ENCODE measurements around the gene DEPDC5. TPM values are rescaled to one million over a fixed set of nuclear protein-coding genes. Genes with fewer than 3 reads are reported as not detected.
"Not testable (repeated sequence)": the region's sequence is repeated elsewhere in the genome, so short reads cannot be mapped to it uniquely, and the experiment has no call there.

Gene DEPDC5
- total RNA-seq, 1 experiment from 2014 or later = 40.2 TPM

DNA sequence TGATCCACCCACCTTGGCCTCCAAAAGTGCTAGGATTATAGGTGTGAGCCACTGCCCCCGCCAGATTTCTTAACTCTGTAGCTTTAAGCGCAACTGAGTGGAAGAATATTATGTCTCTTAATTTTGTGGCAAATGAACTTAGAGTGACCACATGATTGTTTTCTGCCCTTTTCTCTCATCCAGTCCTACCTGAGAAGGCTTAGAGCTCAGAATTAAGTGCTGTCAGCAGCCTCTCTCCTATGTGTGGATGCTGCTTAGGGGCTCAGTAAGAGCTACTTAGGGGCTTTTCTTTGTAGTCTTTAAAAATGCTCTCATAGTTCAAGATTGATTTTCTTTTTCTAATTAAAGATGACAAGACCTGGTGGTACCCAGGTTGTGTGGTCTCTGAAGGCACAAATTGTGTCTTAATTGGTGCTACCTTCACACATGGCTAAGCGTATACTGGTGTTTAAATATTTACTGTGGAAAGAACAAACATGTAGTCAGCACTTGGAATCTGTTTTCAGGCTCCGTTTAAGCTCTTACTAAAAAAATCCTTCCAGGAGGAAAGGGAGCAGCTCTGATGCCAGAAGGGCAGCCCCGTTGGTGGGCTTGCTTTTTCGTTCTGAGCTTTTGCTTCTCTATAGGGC lies 59.3 kb downstream of the DEPDC5 start:
- no peaks in the 10 kb centered on the region for H3K27me3 ChIP-seq (ENCODE audit: low read length)
- no peak overlapping the region for H3K4me2 ChIP-seq (ENCODE audit: low read depth, low read length, poor library complexity, severe bottlenecking)
- H4K20me1 ChIP-seq (ENCODE audit: insufficient read depth, low read depth, low read length) = no peaks in the 10 kb centered on the region
- H3K9me3 ChIP-seq (ENCODE audit: low read length) = no peaks in the 10 kb centered on the region
- H3K9ac ChIP-seq (ENCODE audit: low read length) = no peak overlapping the region
- H3K27ac ChIP-seq (ENCODE audit: low read length) = no peak overlapping the region
- H3K4me3 ChIP-seq (ENCODE audit: low read length) = no peak overlapping the region
- no peaks in the 10 kb centered on the region for H3K4me1 ChIP-seq (ENCODE audit: low read length)
- peaks cover 36% of the 10 kb centered on the region for H3K36me3 ChIP-seq (ENCODE audit: insufficient read depth, low read length)
- H3K9me2 ChIP-seq (replicated peaks; ENCODE audit: insufficient read depth, low read length) = no peaks in the 10 kb centered on the region
- DNase-seq = no peak
- H2AFZ ChIP-seq (ENCODE audit: low read length) = no peak overlapping the region
- no peaks in the 10 kb centered on the region for H3K79me2 ChIP-seq (ENCODE audit: low read length)

DNA sequence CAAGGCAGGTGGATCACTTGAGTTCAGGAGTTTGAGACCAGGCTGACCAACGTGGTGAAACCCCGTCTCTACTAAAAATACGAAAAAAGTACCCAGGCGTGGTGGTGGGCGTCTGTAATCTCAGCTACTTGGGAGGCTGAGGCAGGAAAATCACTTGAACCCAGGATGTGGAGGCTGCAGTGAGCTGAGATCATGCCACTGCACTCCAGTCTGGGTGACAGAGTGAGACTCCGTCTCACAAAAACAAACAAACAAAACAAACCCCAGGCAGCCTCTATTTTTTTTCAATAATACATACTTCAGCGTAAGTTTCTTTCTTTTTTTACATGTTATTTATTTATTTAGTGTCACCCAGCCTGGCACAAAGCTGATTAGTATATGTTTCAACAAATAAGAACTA lies 60.1 kb downstream of the DEPDC5 start:
- H3K4me3 ChIP-seq (ENCODE audit: low read length); H2AFZ ChIP-seq (ENCODE audit: low read length); H3K9ac ChIP-seq (ENCODE audit: low read length); DNase-seq; H3K9me3 ChIP-seq (ENCODE audit: low read length); H3K27me3 ChIP-seq (ENCODE audit: low read length); H3K9me2 ChIP-seq (replicated peaks; ENCODE audit: insufficient read depth, low read length); H3K27ac ChIP-seq (ENCODE audit: low read length); H3K4me1 ChIP-seq (ENCODE audit: low read length); H3K79me2 ChIP-seq (ENCODE audit: low read length); H4K20me1 ChIP-seq (ENCODE audit: insufficient read depth, low read depth, low read length); H3K4me2 ChIP-seq (ENCODE audit: low read depth, low read length, poor library complexity, severe bottlenecking): not testable (repeated sequence)
- H3K36me3 ChIP-seq (ENCODE audit: insufficient read depth, low read length) = peaks cover 44% of the 10 kb centered on the region

DNA sequence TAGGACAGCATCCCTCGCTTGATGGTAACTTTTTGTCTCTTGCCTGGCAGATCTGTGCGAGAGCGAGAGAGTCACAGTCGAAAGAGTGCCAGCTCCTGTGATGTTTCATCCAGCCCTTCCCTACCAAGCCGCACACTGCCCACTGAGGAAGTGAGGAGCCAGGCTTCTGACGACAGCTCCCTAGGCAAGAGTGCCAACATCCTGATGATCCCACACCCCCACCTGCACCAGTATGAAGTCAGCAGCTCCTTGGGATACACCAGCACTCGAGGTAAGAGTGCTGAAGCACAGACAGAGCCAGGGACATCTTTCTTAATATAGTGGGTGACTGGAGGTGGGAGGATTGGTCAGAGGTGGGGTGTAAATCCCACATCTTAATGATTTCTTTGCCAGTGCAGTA lies 61.1 kb downstream of the DEPDC5 start:
- no peak overlapping the region for H2AFZ ChIP-seq (ENCODE audit: low read length)
- H3K27ac ChIP-seq (ENCODE audit: low read length) = no peak overlapping the region
- H3K9ac ChIP-seq (ENCODE audit: low read length) = no peak overlapping the region
- no peak overlapping the region for H3K4me3 ChIP-seq (ENCODE audit: low read length)
- no peak for DNase-seq
- peaks cover 46% of the 10 kb centered on the region for H3K36me3 ChIP-seq (ENCODE audit: insufficient read depth, low read length)
- no peak overlapping the region for H3K4me2 ChIP-seq (ENCODE audit: low read depth, low read length, poor library complexity, severe bottlenecking)
- no peaks in the 10 kb centered on the region for H3K9me3 ChIP-seq (ENCODE audit: low read length)
- H4K20me1 ChIP-seq (ENCODE audit: insufficient read depth, low read depth, low read length) = no peaks in the 10 kb centered on the region
- no peaks in the 10 kb centered on the region for H3K9me2 ChIP-seq (replicated peaks; ENCODE audit: insufficient read depth, low read length)
- no peaks in the 10 kb centered on the region for H3K79me2 ChIP-seq (ENCODE audit: low read length)
- no peaks in the 10 kb centered on the region for H3K4me1 ChIP-seq (ENCODE audit: low read length)
- H3K27me3 ChIP-seq (ENCODE audit: low read length) = no peaks in the 10 kb centered on the region

DNA sequence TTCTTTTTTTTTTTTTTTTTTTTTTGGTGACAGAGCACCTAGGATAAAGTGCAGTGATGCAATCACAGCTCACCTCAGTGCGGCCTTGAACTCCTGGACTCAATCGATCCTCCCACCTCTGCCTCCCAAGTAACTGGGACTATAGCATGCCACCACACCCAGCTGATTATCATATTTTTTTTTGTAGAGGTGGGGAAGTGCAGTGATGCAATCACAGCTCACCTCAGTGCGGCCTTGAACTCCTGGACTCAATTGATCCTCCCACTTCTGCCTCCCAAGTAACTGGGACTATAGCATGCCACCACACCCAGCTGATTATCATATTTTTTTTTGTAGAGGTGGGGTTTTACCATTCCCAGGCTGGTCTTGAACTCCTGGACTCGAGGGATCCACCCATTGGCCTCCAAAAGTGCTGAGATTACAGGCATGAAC lies 61.6 kb downstream of the DEPDC5 start:
- H3K9me3 ChIP-seq (ENCODE audit: low read length); H3K9me2 ChIP-seq (replicated peaks; ENCODE audit: insufficient read depth, low read length); H3K4me2 ChIP-seq (ENCODE audit: low read depth, low read length, poor library complexity, severe bottlenecking); H3K4me3 ChIP-seq (ENCODE audit: low read length); H2AFZ ChIP-seq (ENCODE audit: low read length); H3K4me1 ChIP-seq (ENCODE audit: low read length); H3K27ac ChIP-seq (ENCODE audit: low read length); DNase-seq; H3K27me3 ChIP-seq (ENCODE audit: low read length); H4K20me1 ChIP-seq (ENCODE audit: insufficient read depth, low read depth, low read length); H3K79me2 ChIP-seq (ENCODE audit: low read length); H3K9ac ChIP-seq (ENCODE audit: low read length): not testable (repeated sequence)
- peaks cover 43% of the 10 kb centered on the region for H3K36me3 ChIP-seq (ENCODE audit: insufficient read depth, low read length)

DNA sequence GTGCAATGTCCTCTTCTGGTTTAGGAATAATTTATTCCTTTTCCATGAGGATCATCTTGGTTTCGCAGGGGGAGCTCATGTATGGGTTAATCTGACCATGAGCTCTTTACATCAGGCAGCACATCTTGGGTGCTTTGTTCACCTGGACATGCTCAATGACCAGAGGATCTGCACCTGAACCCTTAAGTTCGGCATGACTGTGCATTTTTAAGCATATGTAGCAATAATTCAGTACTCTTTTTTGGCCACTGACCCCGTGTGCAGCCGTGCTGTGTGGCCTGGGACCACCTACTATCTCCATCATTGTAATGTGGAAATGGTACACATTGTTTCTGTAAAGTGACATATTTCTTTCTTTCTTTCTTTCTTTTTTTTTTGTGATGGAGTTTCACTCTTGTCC lies 62.9 kb downstream of the DEPDC5 start:
- H3K27ac ChIP-seq (ENCODE audit: low read length) = no peak overlapping the region
- H3K4me3 ChIP-seq (ENCODE audit: low read length) = no peak overlapping the region
- H3K4me2 ChIP-seq (ENCODE audit: low read depth, low read length, poor library complexity, severe bottlenecking) = no peak overlapping the region
- no peaks in the 10 kb centered on the region for H3K9me3 ChIP-seq (ENCODE audit: low read length)
- no peak for DNase-seq
- no peak overlapping the region for H3K9ac ChIP-seq (ENCODE audit: low read length)
- H3K79me2 ChIP-seq (ENCODE audit: low read length) = no peaks in the 10 kb centered on the region
- H3K27me3 ChIP-seq (ENCODE audit: low read length) = no peaks in the 10 kb centered on the region
- no peaks in the 10 kb centered on the region for H3K9me2 ChIP-seq (replicated peaks; ENCODE audit: insufficient read depth, low read length)
- H3K4me1 ChIP-seq (ENCODE audit: low read length) = no peaks in the 10 kb centered on the region
- H3K36me3 ChIP-seq (ENCODE audit: insufficient read depth, low read length) = peaks cover 39% of the 10 kb centered on the region; the same call in 1 of the 2 replicates
- H4K20me1 ChIP-seq (ENCODE audit: insufficient read depth, low read depth, low read length) = no peaks in the 10 kb centered on the region
- H2AFZ ChIP-seq (ENCODE audit: low read length) = no peak overlapping the region

DNA sequence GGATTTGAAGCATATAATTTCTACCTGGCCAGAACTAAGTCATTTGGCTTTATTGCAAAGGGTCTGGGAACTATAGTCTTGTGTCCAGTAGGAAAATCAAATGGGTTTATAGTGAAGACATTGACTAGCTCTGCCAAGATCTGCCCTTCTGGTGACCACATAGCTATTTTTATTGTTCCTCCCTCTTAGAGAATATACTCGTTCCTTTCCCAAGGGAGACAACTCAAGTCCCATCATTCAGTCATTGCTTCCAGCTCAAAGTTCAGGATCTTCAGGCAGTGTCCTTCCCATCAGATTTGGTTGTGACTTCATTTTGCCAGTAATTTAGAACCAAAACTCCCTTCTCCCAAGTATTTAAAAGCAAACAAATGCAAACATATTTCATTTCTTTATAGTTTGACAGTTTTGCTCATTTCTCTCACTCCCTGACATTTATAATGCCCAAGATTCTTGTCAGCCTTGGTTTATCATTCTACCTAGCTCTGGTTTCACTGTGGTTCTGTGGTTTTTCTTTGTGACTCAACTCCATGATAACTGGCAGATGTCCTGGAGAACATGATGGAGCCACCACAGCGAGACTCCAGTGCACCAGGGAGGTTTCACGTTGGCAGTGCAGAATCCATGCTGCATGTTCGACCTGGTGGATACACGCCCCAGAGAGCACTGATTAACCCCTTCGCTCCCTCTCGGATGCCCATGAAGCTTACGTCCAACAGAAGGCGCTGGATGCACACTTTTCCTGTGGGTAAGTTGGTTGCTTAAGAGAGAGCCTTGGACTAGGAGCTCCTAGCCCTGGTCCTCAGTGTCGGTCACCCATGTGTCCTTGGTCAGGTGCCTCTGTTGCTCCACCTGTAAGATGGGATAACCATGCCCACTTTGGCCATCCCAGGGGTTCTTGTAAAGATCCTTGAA lies 64.9 kb downstream of the DEPDC5 start:
- no peaks in the 10 kb centered on the region for H4K20me1 ChIP-seq (ENCODE audit: insufficient read depth, low read depth, low read length)
- no peaks in the 10 kb centered on the region for H3K9me2 ChIP-seq (replicated peaks; ENCODE audit: insufficient read depth, low read length)
- no peak overlapping the region for H3K4me3 ChIP-seq (ENCODE audit: low read length)
- no peaks in the 10 kb centered on the region for H3K27me3 ChIP-seq (ENCODE audit: low read length)
- no peaks in the 10 kb centered on the region for H3K9me3 ChIP-seq (ENCODE audit: low read length)
- H3K4me2 ChIP-seq (ENCODE audit: low read depth, low read length, poor library complexity, severe bottlenecking) = no peak overlapping the region
- no peak overlapping the region for H3K9ac ChIP-seq (ENCODE audit: low read length)
- peaks cover 51% of the 10 kb centered on the region; the same call in 1 of the 2 replicates for H3K36me3 ChIP-seq (ENCODE audit: insufficient read depth, low read length)
- no peak overlapping the region for H3K27ac ChIP-seq (ENCODE audit: low read length)
- H2AFZ ChIP-seq (ENCODE audit: low read length) = no peak overlapping the region
- H3K79me2 ChIP-seq (ENCODE audit: low read length) = no peaks in the 10 kb centered on the region
- no peaks in the 10 kb centered on the region for H3K4me1 ChIP-seq (ENCODE audit: low read length)
- no peak for DNase-seq

DNA sequence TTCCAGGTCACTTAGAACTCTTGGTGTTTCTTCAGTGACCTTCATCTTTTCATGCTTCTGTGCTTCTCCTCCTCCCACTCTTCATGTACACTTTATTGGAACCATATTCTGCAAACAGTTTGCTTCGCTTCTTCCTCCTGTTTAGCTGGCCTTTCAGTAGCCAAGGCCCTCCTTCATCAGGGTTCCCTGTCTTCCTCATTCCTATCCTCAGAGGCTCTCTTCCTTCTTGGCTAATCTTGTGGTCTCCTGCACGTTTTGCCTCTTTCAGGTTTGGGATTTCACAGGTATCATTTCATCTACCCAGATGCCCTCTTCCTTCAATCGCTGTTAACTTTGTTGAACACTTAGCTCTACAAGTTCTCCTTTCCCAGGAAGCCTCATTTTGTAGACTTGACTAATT lies 66.8 kb downstream of the DEPDC5 start:
- no peaks in the 10 kb centered on the region for H3K9me3 ChIP-seq (ENCODE audit: low read length)
- no peaks in the 10 kb centered on the region for H4K20me1 ChIP-seq (ENCODE audit: insufficient read depth, low read depth, low read length)
- H3K4me1 ChIP-seq (ENCODE audit: low read length) = no peaks in the 10 kb centered on the region
- peaks cover 47% of the 10 kb centered on the region; the same call in 1 of the 2 replicates for H3K36me3 ChIP-seq (ENCODE audit: insufficient read depth, low read length)
- no peak overlapping the region for H3K4me3 ChIP-seq (ENCODE audit: low read length)
- H3K9me2 ChIP-seq (replicated peaks; ENCODE audit: insufficient read depth, low read length) = no peaks in the 10 kb centered on the region
- no peak overlapping the region for H2AFZ ChIP-seq (ENCODE audit: low read length)
- H3K27ac ChIP-seq (ENCODE audit: low read length) = no peak overlapping the region
- no peaks in the 10 kb centered on the region; the same call in 1 of the 2 replicates for H3K79me2 ChIP-seq (ENCODE audit: low read length)
- no peak overlapping the region for H3K9ac ChIP-seq (ENCODE audit: low read length)
- H3K27me3 ChIP-seq (ENCODE audit: low read length) = no peaks in the 10 kb centered on the region
- DNase-seq = no peak
- no peak overlapping the region for H3K4me2 ChIP-seq (ENCODE audit: low read depth, low read length, poor library complexity, severe bottlenecking)

DNA sequence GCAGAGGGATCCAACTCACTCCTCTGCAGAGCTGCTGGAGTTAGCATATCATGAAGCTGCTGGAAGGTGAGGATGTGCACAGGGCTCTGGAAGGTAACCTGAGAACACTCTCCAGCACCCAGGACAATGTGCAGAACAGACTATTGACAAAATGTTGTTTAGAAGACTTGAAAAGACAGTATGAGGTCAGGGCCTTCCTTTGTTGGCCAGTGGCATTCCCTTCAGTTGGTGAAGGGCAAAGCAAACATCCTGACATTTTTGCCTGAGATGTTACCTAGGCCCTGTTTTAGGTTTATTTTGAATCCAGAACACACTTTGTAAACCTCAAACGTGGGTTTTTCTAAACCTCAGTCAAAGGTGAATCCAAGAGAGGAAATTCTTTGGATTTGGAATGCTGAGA lies 67.8 kb downstream of the DEPDC5 start:
- H3K36me3 ChIP-seq (ENCODE audit: insufficient read depth, low read length) = peaks cover 40% of the 10 kb centered on the region; the same call in 1 of the 2 replicates
- no peak overlapping the region for H3K9ac ChIP-seq (ENCODE audit: low read length)
- no peak for DNase-seq
- H3K4me3 ChIP-seq (ENCODE audit: low read length) = no peak overlapping the region
- no peaks in the 10 kb centered on the region for H4K20me1 ChIP-seq (ENCODE audit: insufficient read depth, low read depth, low read length)
- no peak overlapping the region for H2AFZ ChIP-seq (ENCODE audit: low read length)
- no peaks in the 10 kb centered on the region for H3K4me1 ChIP-seq (ENCODE audit: low read length)
- no peak overlapping the region for H3K4me2 ChIP-seq (ENCODE audit: low read depth, low read length, poor library complexity, severe bottlenecking)
- no peaks in the 10 kb centered on the region for H3K27me3 ChIP-seq (ENCODE audit: low read length)
- H3K79me2 ChIP-seq (ENCODE audit: low read length) = no peaks in the 10 kb centered on the region; the same call in 1 of the 2 replicates
- no peaks in the 10 kb centered on the region for H3K9me3 ChIP-seq (ENCODE audit: low read length)
- no peak overlapping the region for H3K27ac ChIP-seq (ENCODE audit: low read length)
- no peaks in the 10 kb centered on the region for H3K9me2 ChIP-seq (replicated peaks; ENCODE audit: insufficient read depth, low read length)
